K562 (cell line): Measurements from ENCODE around the gene CCDC187. TPM values are rescaled to one million over a fixed set of nuclear protein-coding genes. Genes with fewer than 3 reads are reported as not detected.

Experiments used
- CREB1 ChIP-seq, 2 experiments: sonication (generic) in 1 of 2; formaldehyde crosslinking in 1 of 2; IDR thresholded peaks; 2 replicates each; pipeline versions ENCODE4 v1.6.1 to v1.8.0; 2012 to 2022; ENCODE audit warnings: inconsistent platforms in 1 of 2, mild to moderate bottlenecking in 1 of 2, missing genetic modification reagents in 1 of 2, moderate library complexity in 1 of 2
- CREM ChIP-seq: IDR thresholded peaks from 2 replicates; pipeline ENCODE4 v1.6.1; 2014; ENCODE audit warnings: antibody characterized with exemption, low read depth
- CTCF ChIP-seq, 3 experiments: IDR thresholded peaks in 2 of 3; conservative IDR thresholded peaks in 1 of 3; 2 replicates each; pipeline ENCODE4 v1.5.1; 2011 to 2012; ENCODE audit warnings: low read length in 3 of 3, mild to moderate bottlenecking in 3 of 3, control low read depth in 2 of 3, improper control_type of control experiment in 1 of 3, inconsistent platforms in 1 of 3, low read depth in 1 of 3, mixed read lengths in 1 of 3, moderate library complexity in 1 of 3; ENCODE audit not compliant: insufficient read depth in 2 of 3
- CXXC5 ChIP-seq: fragments of 250-450 bp; sonication (Bioruptor Pico); IDR thresholded peaks from 2 replicates; pipeline ENCODE4 v1.8.0; 2022; ENCODE audit warnings: inconsistent platforms, mild to moderate bottlenecking, moderate library complexity
- EGR1 ChIP-seq: fragments of 450-650 bp; conservative IDR thresholded peaks from 2 replicates; pipeline ENCODE4 v1.6.1; 2017; ENCODE audit warnings: mild to moderate bottlenecking
- ETS1 ChIP-seq: conservative IDR thresholded peaks from 2 replicates; pipeline ENCODE4 v1.6.1; 2011; ENCODE audit warnings: low read depth, mild to moderate bottlenecking, low read length; ENCODE audit not compliant: control insufficient read depth
- FOXK2 ChIP-seq, 2 experiments: fragments of 450-650 bp; IDR thresholded peaks in 1 of 2; conservative IDR thresholded peaks in 1 of 2; 2 replicates each; pipeline ENCODE4 v1.6.1; 2016; ENCODE audit warnings: low read depth in 2 of 2, mild to moderate bottlenecking in 1 of 2
- FUS ChIP-seq: fragments of 200-400 bp; formaldehyde crosslinking; optimal IDR thresholded peaks from 2 replicates; pipeline ENCODE3; 2017; ENCODE audit warnings: low read depth, low read length
- HMGN3 ChIP-seq: IDR thresholded peaks from 2 replicates; pipeline ENCODE4 v1.6.1; 2011; ENCODE audit warnings: borderline replicate concordance, low read depth, mild to moderate bottlenecking, mixed read lengths, low read length; ENCODE audit not compliant: insufficient read length; ENCODE audit errors: extremely low read depth
- HNRNPL ChIP-seq: fragments of 200-400 bp; formaldehyde crosslinking; IDR thresholded peaks from 2 replicates; pipeline ENCODE4 v1.6.1; 2017; ENCODE audit warnings: low read depth, mild to moderate bottlenecking, low read length
- MAZ ChIP-seq, 2 experiments: fragments of 450-650 bp in 1 of 2; sonication (generic) in 1 of 2; formaldehyde crosslinking; IDR thresholded peaks in 1 of 2; conservative IDR thresholded peaks in 1 of 2; 2 replicates each; pipeline versions ENCODE4 v1.4.0 to v1.5.0; 2020; ENCODE audit warnings: mild to moderate bottlenecking in 1 of 2, missing genetic modification reagents in 1 of 2
- MNT ChIP-seq, 2 experiments: fragments of 450-650 bp; conservative IDR thresholded peaks; 2 replicates each; pipeline ENCODE4 v1.6.1; 2017; ENCODE audit warnings: mild to moderate bottlenecking in 2 of 2, moderate library complexity in 2 of 2
- MYC ChIP-seq, 2 experiments: fragments of 250-450 bp in 1 of 2; sonication (Bioruptor Pico) in 1 of 2; IDR thresholded peaks; 2 replicates each; pipeline versions ENCODE4 v1.5.1 to v1.6.1; 2012 to 2021; ENCODE audit warnings: low read depth in 2 of 2, borderline replicate concordance in 1 of 2, improper control_type of control experiment in 1 of 2, low read length in 1 of 2, mild to moderate bottlenecking in 1 of 2, moderate library complexity in 1 of 2
- PHF8 ChIP-seq: fragments of 200-600 bp; sonication (generic); IDR thresholded peaks from 2 replicates; pipeline ENCODE4 v1.6.1; 2012; ENCODE audit warnings: mixed run types, mild to moderate bottlenecking, inconsistent platforms, low read length, moderate library complexity, borderline replicate concordance
- SP1 ChIP-seq: sonication (generic); formaldehyde crosslinking; IDR thresholded peaks from 2 replicates; pipeline ENCODE4 v1.8.1; 2022; ENCODE audit warnings: mild to moderate bottlenecking, missing genetic modification reagents
- SREBF1 ChIP-seq: fragments of 150-350 bp; IDR thresholded peaks from 2 replicates; pipeline ENCODE4 v1.6.1; 2014; ENCODE audit warnings: antibody characterized with exemption, low read depth, low read length, borderline replicate concordance
- USF1 ChIP-seq: sonication (generic); formaldehyde crosslinking; IDR thresholded peaks from 2 replicates; pipeline ENCODE4 v1.9.0; 2022; ENCODE audit warnings: mild to moderate bottlenecking, missing genetic modification reagents
- ZNF134 ChIP-seq: fragments of 250-450 bp; sonication (Bioruptor Pico); conservative IDR thresholded peaks from 2 replicates; pipeline ENCODE4 v1.4.0; 2020
- ZNF175 ChIP-seq: fragments of 200-800 bp; sonication (Bioruptor generic); IDR thresholded peaks from 2 replicates; pipeline ENCODE4 v1.6.1; 2016; ENCODE audit warnings: low read depth, mild to moderate bottlenecking, missing genetic modification characterization, missing compliant biosample characterization
- polyA plus RNA-seq, 8 experiments: library from polyadenylated mRNA; depleted of rRNA in 4 of 8; stranded (reverse) in 5 of 8; unstranded in 3 of 8; fragments of >200 nt; fragmentation: Nextera tagmentation in 2 of 8; fragmentation: Illumina TruSeq in 1 of 8; extraction: Ambion mirVana in 2 of 8; extraction: Trizol in 1 of 8; gene quantifications; 2 replicates each; pipeline versions ENCODE4 v1.2.1 to v1.2.3, GENCODE V29; 2011 to 2014; ENCODE audit warnings: inconsistent platforms in 1 of 8, missing spikeins in 1 of 8
- total RNA-seq, 7 experiments: library from RNA; depleted of rRNA in 6 of 7; stranded (reverse); fragments of >200 nt in 6 of 7; fragmentation: Illumina TruSeq in 2 of 7; extraction: Trizol in 2 of 7; gene quantifications; 2 replicates each; pipeline versions ENCODE4 v1.2.1 to v1.2.3, GENCODE V29; 2011 to 2021; ENCODE audit warnings: low replicate concordance in 1 of 7

The CCDC187 gene
- total and polyA plus RNA-seq, 9 of the 15 experiments (the other 6 are each of a cell fraction or from before 2014, with no cell fraction given) = not detected

- no peak for TF ChIP-seq USF1 (CRISPR knock-in tag)
- peak in 1 of 2 experiments; percentile 29; a peak in 1 of 4 replicates for TF ChIP-seq MAZ (CRISPR knock-in tag; conservative IDR thresholded peaks at IDR 0.05 in 1 of 2, IDR thresholded peaks at IDR 0.05 in 1 of 2)
- peak; percentile 94 for TF ChIP-seq EGR1
- peak; percentile 51; the same call in 1 of the 2 replicates for TF ChIP-seq MYC (IDR thresholded peaks at IDR 0.05; ENCODE audit: low read depth, low read length)
- no peak for TF ChIP-seq MYC (CRISPR knock-in tag; IDR thresholded peaks at IDR 0.05; ENCODE audit: borderline replicate concordance, low read depth)
- no peak for TF ChIP-seq ZNF134 (CRISPR knock-in tag)
- TF ChIP-seq CREM = peak; percentile 81
- peak; percentile 43; the same call in 1 of the 2 replicates for TF ChIP-seq ETS1
- TF ChIP-seq HNRNPL = peak; percentile 77; the same call in 1 of the 2 replicates
- no peak for TF ChIP-seq FUS
- TF ChIP-seq HMGN3 = peak; percentile 29
- peak in 2 of 3 experiments; percentile 14 to 26; a peak in 1 of 6 replicates for TF ChIP-seq CTCF (IDR thresholded peaks at IDR 0.05 in 2 of 3, conservative IDR thresholded peaks at IDR 0.05 in 1 of 3; ENCODE audit: insufficient read depth in 2 of 3, low read depth in 1 of 3, low read length in 3 of 3)
- TF ChIP-seq MNT (conservative IDR thresholded peaks at IDR 0.05) = peak in 1 of 2 experiments; percentile 77; a peak in 2 of 4 replicates
- TF ChIP-seq CREB1 (IDR thresholded peaks at IDR 0.05) = peak; percentile 71; the same call in 1 of the 2 replicates
- TF ChIP-seq CREB1 (CRISPR knock-in tag; IDR thresholded peaks at IDR 0.05) = no peak
- peak; percentile 92 for TF ChIP-seq SP1 (CRISPR knock-in tag)
- TF ChIP-seq PHF8 = peak; percentile 26; the same call in 1 of the 2 replicates
- TF ChIP-seq CXXC5 = peak; percentile 67
- no peak for TF ChIP-seq SREBF1
- TF ChIP-seq ZNF175 (CRISPR knock-in tag) = no peak
- peak; percentile 87 to 92; a peak in 3 of 4 replicates for TF ChIP-seq FOXK2 (conservative IDR thresholded peaks at IDR 0.05 in 1 of 2, IDR thresholded peaks at IDR 0.05 in 1 of 2; ENCODE audit: low read depth in 2 of 2)
Observed at GRCh38 chr9:136342181-136343120, 38.6 kb upstream of the CCDC187 start (continued).
